HCEC 1CT (cell line): ENCODE results near the gene IL17RD.
A peak's percentile ranks its signal among the peaks of the same experiment; 100 is the strongest.
"Not testable (repeated sequence)": the region's sequence is repeated elsewhere in the genome, so short reads cannot be mapped to it uniquely, and the experiment has no call there.

Experiments
- DNase-seq: peaks from one replicate; pipeline ENCODE4 v3.0.0-alpha.2; 2017

Gene IL17RD

GRCh38 chr3:57089043-57089442, 76.1 kb downstream of the IL17RD start:
- DNase-seq: no peak

GRCh38 chr3:57088503-57088902, 76.7 kb downstream of the IL17RD start:
- DNase-seq: no peak

GRCh38 chr3:57087361-57088092, 77.6 kb downstream of the IL17RD start:
- no peak for DNase-seq

DNA sequence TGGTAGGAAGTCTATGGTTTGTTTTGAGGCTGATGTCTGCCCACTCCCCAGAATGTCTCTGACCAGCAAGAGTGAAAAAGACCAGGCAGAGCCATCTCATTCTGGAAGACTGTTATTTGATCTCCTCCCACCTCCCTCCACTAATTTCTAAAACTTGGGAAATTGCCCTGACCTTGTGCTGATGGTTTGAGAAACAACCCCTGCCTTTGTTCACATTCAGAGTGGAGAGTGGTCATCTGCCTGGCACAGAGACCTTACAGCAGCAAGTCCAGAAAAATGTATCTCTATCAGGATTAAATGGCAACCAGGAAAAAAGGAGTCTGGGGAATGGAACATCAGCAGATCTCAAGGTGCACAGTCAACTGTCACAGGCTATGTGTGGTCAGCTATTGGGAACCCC, 79.0 kb downstream of the IL17RD start:
- DNase-seq: no peak

DNA sequence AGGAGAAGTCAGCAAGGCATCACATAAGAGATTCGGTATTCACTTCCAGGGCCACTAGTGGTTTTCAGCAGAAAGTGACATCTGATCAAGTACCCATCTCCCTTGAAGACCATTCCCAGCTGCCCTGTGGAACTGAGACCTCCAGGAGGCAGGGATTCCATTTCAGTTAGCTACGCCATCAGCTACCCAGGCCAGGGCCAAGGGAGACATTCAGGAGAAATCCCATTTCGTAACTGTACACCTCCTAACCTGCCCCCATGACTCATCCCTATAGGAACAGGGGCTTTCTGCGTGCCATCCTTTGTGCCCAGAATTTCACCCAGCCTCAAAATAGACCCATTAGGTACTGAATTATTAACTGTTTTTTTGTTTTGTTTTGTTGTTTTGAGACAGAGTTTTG, 79.9 kb downstream of the IL17RD start:
- DNase-seq: no peak

DNA sequence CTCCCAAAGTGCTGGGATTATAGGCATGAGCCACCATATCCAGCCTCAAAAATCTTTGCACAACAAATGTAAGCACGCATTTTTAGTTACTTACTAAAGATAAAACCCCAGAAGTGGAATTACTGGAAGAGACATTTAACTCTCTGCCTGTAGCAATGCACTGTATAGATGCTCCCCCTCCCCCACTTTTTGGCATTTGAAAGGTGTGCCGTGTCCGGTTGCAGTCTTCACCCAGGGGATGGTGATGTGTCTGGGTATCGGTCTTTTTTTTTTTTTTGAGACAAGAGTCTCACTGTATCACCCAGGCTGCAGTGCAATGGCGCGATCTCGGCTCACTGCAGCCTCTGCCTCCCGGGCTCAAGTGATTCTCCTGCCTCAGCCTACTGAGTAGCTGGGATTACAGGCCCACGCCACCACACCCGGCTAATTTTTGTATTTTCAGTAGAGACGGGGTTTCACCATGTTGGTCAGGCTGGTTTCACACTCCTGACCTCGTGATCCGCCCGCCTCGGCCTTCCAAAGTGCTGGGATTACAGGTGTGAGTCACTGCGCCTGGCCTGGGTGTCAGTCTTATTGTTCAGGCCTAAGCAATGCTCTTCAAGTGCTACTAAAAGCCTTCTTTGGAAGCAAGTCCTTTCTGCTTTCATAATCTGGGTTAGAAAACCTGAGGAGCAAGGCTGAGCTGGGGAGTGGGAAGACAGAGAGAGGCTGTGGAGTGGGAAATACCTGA, 81.7 kb downstream of the IL17RD start:
- not testable (repeated sequence) for DNase-seq

- no peak for DNase-seq
Observed at GRCh38 chr3:57082481-57082880, 82.7 kb downstream of the IL17RD start.

- no peak for DNase-seq
Observed at GRCh38 chr3:57081173-57081572, 84.0 kb downstream of the IL17RD start.

- no peak for DNase-seq
Observed at GRCh38 chr3:57080171-57080570, 85.0 kb downstream of the IL17RD start.

DNA sequence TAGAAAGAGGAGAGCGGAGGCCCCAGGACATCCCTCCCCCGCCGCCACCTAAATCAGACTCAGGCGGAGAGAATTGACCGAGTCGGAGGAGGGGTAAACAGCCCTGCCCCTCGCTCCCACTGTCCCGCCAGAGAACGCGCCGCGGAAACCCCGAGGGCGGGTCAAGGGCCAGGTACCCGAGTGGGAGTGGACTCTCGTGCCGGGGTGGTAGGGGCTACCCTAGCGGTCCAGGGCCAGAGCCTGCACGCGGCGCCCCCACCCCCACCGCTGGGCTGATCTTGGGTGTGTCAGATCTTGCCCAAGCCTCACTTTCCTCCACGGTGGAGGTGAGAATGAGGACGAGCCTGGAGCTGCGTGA, 85.7 kb downstream of the IL17RD start:
- DNase-seq: no peak

- DNase-seq: no peak
Observed at GRCh38 chr3:57078635-57079473, 86.3 kb downstream of the IL17RD start.

DNA sequence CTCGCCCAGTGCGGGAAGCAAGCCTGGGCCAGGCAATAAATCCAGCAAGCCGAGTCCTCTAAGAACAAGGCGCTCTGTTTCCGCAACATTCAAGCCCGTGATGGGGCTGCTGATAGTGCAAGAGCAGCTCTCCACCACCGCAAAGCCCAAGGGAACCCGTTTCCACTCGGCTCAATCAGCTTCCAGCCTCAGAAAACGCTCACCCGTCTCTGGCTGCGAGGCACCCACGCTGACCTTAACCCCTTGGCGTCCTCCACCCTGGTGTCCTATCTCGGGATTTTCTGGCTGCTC, 86.9 kb downstream of the IL17RD start:
- no peak for DNase-seq

DNA sequence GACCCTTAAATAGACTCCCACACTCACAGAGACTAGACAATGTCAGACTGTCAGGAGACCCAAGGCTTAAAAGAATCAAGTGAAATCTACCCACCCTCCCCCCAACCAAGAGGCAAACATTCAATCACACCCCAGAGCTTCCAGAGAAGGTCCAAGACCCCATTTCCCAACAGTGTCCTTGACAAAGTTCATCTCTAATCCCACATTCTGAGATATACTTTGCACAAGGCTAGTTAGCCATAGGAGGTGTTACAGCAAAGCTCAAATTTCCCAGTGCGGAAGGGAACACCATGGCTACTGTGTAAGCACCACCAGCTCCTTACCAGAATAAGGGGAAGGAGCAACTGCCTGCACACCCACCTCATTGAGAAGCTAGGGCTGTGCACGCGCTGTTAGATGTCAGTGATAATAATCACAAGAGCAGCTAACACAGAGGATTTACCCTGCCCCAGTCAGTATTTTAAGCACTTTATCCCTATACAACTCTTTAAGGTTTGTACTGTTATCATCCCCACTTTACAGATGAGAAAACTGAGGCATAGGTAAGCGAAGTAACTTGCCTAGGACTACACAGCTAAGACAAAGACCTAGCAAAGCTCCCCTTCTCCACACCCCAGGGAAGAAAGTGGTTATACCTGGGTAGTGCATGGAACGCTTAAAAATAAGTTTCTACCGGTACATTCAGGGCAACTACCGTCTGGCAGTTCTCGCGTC, 87.4 kb downstream of the IL17RD start:
- DNase-seq: no peak

DNA sequence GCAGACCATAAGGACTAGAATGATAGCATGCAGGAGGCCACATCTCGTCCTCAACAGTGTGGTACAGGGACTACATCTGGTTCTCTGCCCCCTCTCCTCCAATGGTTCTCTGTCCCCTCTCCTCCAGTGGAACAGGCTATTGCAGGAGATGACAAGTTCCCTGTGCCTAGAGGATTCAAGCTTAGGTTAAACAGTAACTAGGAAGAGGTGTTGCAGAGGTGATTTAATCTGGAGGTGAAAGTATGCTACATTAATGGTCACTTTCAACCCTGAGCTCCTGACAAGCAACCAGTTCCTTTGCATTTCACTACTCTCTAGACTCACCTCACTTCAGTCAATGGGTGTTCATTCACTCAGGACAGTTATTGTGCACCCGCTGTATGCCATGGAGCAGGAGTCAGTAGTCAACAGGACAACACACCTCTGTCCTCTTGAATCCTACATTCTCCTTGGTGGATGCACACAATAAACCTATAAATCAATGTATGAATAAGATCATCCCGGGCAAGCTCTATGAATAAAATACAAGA, 88.7 kb downstream of the IL17RD start:
- no peak for DNase-seq

DNA sequence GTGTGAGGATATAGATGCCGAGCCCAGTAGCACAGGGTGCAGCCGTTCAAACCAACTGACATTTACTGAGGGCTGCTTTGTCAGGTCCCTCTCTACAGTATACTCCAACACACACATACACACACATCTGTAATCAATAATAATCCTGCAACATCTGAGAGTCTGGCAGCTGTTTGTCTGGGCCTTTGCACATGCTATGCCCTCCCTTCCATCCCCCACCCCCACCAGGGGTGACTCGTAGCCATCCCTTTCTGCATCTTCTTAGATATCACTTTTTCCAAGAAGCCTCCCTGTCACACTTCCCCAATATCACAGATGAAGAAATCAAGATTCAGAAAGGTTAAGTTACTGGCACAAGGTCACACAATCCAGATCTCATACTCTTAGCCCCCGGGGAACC, 91.0 kb downstream of the IL17RD start:
- DNase-seq: no peak

DNA sequence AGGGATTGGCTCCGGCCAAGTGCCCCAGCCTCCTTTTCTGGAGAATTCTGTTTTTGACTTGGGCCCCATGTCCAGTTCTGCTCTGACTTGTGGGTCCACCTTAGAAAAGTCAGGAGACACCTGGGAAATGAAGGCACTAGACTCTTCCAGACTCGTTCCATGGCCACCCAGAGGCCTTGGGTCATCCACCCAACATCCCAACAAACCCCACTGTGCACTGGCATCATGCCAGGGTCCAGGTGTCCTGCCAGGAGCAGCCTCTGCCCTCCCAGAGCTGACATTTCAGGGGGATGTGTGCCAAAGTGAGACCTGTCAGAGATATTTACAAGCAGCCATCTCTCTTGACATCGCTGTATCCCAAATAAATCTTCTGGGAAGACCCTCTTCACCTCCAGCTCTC, 91.5 kb downstream of the IL17RD start:
- no peak for DNase-seq

GRCh38 chr3:57069503-57069902, 95.7 kb downstream of the IL17RD start:
- no peak for DNase-seq

GRCh38 chr3:57068437-57069089, 96.6 kb downstream of the IL17RD start:
- peak; percentile 77 for DNase-seq

DNA sequence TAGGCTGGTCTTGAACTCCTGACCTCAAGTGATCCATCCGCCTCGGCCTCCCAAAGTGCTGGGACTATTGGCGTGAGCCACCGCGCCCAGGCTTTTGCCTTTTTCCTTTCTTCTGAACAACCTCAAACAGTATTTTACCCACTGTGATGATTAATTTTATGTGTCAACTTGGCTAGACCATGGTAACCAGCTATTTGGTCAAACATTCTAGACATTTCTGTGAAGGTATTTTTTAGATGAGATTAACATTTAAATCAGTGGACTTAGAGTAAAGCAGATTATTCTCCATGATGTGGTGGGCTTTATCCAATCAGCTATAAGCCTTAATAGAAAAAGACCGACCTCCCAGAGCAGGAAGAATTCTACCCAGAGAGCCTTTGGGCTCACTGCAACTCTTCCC, 98.7 kb downstream of the IL17RD start:
- no peak for DNase-seq

GRCh38 chr3:57065588-57065987, 99.6 kb downstream of the IL17RD start:
- no peak for DNase-seq

GRCh38 chr3:57064572-57064971, 100.6 kb downstream of the IL17RD start:
- DNase-seq: no peak

- no peak for DNase-seq
Observed at GRCh38 chr3:57064001-57064400, 101.2 kb downstream of the IL17RD start.

- no peak for DNase-seq
Observed at GRCh38 chr3:57063032-57063431, 102.1 kb downstream of the IL17RD start.
